Activated naive CD4-positive, alpha-beta T cell treated with anti-CD3 and anti-CD28 coated beads, Interleukin-2, amount 10 ng/mL, durations not matched to agents 5 hours and 36 hours (primary cell): ENCODE results near the gene PCBD2. TPM values are rescaled to one million over a fixed set of nuclear protein-coding genes. Genes with fewer than 3 reads are reported as not detected.

ENCODE experiments used
- microRNA-seq: library from miRNA; unstranded; fragments of <30 nt; microRNA quantifications from one replicate; pipeline ENCODE4 v1.2.0, GENCODE V29; 2022; ENCODE audit warnings: borderline microRNAs expressed, borderline replicate concordance
- total RNA-seq, 2 experiments: library from RNA; stranded (reverse); gene quantifications; one replicate each; pipeline ENCODE4 v1.2.3, GENCODE V29; 2021

The PCBD2 gene
- 10 to 100 TPM; 13.7 to 15.3 TPM for total RNA-seq

DNA sequence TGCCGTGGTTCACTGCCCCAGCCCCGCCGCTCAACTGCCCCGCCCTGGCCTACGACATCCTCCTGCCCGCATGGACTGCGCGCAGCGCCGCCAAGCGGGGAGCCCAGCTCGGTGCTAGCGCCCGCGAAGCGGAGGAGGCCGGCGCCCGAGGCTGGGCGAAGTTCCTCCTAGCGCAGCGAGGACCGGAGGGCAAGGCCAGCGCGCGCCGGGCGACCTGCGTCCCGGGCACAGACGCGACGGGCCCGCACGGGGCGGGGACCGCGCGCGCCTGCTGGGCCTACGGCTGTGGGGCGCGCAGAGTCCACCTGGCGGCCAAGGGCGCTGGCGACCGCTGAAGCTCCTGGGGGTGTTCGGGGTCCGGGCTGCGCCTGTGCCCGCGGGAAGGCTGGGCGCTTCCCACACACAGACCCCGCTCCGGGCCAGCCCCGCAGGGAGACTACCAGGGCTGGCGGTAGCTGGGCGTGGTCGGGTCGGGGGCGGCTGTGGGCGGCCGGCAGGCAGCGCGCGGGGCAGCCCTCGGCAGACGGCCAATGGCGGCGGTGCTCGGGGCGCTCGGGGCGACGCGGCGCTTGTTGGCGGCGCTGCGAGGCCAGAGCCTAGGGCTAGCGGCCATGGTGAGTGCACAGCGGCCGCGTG lies at the start of gene PCBD2:
Gene PCBD2 (plus strand): TSS at position 522 of the 636 bp plus-strand sequence. CDS start 9 bp downstream, at position 531.

DNA sequence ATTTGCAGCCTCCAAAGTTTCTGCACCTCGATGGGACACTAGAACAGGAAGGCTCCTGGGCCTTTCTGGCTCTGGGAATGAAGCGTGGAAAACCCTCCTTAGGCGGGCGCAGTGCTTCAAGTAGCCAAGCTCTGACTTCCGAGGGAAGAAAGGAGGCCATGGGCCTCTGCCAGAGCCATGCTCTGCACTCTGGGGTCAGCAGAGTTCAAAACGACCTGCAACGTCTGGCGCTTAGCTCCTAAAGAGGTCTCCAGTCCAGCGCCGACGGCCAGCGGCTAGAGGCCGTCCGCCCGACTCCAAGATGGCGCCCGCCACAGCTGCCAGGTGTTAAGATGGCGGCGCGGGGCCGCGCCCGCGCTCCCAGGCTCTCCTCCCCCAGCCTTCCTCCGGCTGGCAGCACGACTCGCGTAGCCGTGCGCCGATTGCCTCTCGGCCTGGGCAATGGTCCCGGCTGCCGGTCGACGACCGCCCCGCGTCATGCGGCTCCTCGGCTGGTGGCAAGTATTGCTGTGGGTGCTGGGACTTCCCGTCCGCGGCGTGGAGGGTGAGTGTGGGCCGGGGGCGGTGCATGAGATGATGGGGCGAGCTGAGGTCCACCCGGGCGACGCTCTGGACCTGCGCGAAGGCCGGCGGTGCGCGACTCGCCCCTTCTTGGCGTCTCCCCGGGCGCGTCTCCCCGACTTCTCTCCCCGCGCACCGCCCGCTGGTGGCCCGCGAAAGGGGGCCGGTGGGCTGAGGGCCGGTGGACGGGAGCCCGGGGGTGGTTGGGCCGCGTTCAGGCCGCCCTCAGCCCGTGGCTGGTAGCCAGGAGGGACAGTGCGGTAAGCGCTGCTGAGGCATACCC lies 30.7 kb upstream of the PCBD2 start, which contains the start of gene TXNDC15:
Gene TXNDC15 (plus strand): TSS at position 385 of the 844 bp plus-strand sequence. CDS start 57 bp downstream, at position 442.

DNA sequence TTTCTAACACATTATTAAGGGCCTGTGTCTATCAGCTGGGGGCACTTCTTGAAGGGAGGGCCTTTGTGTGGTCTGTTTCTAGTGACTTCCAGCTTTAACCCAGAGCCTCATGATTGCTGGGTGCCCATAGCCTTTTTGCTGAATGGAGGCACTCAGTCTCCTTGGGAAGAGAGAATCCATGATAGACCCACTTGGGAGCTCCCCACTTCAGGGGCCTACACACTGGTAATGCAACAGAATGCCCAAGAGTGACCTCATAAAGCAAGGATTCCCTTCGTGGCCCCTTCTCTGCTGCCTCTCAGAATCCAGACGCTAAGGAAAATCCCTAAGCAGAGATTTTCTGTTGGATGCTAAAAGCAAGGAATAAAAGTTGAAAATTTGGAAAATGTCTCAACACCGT lies 62.7 kb downstream of the PCBD2 start, which contains the start of gene CATSPER3:
Gene CATSPER3 (plus strand): TSS at position 301 of the 400 bp plus-strand sequence. CDS start 85 bp downstream, at position 386.

Small RNA genes lying within 50 kb of the gene (microRNA-seq; reads per million reads assigned to microRNA genes)
- not detected for gene MIR4461

Other genes with a start within 250 kb of the PCBD2 start
- 10 to 100 TPM; 27.1 to 27.2 TPM for gene CAMLG, start 166.6 kb upstream of the PCBD2 start, total RNA-seq
- 10 to 100 TPM; 57.3 to 64.0 TPM for gene DDX46, start 146.4 kb upstream of the PCBD2 start, total RNA-seq
- gene C5orf24, start 59.2 kb upstream of the PCBD2 start, total RNA-seq: 10 to 100 TPM; 28.2 to 30.9 TPM
- gene TXNDC15, start 30.8 kb upstream of the PCBD2 start, total RNA-seq: 10 to 100 TPM; 48.1 to 48.2 TPM
- gene CATSPER3, start 62.8 kb downstream of the PCBD2 start, total RNA-seq: 1 to 10 TPM in 1 of 2 experiments, under 1 TPM in 1; 0.67 to 1.1 TPM
- gene PITX1, start 129.1 kb downstream of the PCBD2 start, total RNA-seq: under 1 TPM in 1 of 2 experiments, not detected in 1; 0.08 TPM